ENCODE results near the gene AGAP4. TPM values are rescaled to one million over a fixed set of nuclear protein-coding genes. Genes with fewer than 3 reads are reported as not detected.
"Not testable (repeated sequence)": the region's sequence is repeated elsewhere in the genome, so short reads cannot be mapped to it uniquely, and the experiment has no call there.

AGAP4 gene
- total RNA-seq = 17.8 TPM
- polyA plus RNA-seq = 11.3 TPM

DNA sequence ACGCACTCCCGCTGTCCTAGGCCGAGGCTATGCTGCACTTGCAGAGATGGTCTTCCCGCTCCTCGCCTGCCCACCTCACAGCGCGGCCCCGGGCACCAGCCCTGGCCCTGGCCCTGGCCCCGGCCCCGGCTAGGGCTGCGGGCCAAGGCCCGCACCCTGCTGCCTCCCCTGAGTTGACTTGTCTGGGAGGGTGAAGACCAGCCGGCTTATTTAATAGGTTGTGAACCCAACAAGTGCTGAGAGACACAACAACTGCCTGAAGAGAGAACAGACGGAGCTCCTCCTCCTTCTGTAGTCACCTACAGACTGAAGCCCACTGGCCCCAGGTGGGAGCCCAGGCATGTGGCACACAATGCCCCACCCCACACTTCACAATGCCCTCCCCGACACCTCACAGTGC lies at the start of gene AGAP4:
Gene AGAP4, minus strand, starts transcription at position 101 of the 400 bp plus-strand sequence. CDS start 153 bp downstream, outside the sequence.
- WGBS = over 99% methylated on average over 9 of the region's 15 CpGs
- DNase-seq (ENCODE audit: extremely low spot score); H3K36me3 ChIP-seq (ENCODE audit: insufficient read depth); H3K27ac ChIP-seq (ENCODE audit: low read depth); H3K4me1 ChIP-seq (ENCODE audit: insufficient read depth); H3K4me3 ChIP-seq (ENCODE audit: low read depth, low read length): not testable (repeated sequence)

DNA sequence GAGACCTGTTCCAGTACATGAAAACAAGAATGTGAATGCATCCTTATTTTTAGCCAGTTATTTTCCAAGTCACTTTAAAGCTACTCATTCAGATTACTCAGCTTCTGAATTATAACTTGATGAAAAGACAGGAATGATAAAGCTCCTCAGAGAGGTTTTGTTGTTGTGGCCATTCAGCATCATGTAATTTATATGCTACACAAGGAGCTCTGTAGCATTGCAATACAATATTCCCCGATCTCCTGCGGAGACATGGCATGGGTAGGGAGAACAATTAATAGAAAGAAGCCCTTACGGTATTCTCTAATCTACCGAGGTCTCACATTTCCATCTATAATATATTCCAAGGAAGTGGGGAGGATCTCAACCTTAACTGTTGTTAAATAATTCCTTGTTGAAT lies 43.4 kb upstream of the AGAP4 start:
- not testable (repeated sequence) for H3K4me1 ChIP-seq (ENCODE audit: insufficient read depth); DNase-seq (ENCODE audit: extremely low spot score)
- WGBS = 88% methylated on average over 4 of the region's 4 CpGs

DNA sequence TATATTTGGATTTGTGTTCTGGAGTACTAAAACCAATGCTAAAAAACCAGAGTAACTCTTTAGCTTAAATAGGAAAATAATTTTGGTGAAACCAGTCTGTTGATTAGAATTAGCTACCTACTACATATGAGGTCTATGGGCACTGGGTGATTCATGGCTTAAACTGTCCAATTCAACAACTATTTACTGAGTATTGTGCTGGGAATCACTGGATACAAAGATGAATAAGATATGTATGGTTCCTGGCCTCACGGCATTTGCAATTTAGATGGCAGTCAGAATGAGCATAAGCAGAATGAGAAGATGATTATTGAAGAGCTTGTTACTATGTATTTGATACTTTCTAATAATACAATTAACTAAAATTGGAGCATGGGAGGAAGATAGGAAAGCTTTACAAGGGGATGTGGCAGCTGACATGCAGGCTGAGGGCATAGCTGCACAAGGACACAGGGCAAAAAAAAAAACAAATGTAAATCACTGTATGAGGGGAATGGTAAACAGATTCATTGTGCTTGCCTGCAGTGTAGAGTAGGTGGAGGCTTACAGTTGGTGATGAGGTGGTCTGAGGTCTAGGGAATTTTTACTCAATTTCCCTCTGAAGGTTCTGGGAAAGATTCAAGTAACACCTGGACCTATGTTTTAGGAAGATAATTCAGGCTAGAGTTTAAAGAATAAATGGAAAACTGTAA lies 42.4 kb upstream of the AGAP4 start:
- not testable (repeated sequence) for DNase-seq (ENCODE audit: extremely low spot score); H3K4me1 ChIP-seq (ENCODE audit: insufficient read depth)
- WGBS = 96% methylated on average over 1 of the region's 1 CpG

More for the DNA sequence above, 43.4 kb upstream of the AGAP4 start:
- H3K27ac ChIP-seq (ENCODE audit: low read depth); H3K4me3 ChIP-seq (ENCODE audit: low read depth, low read length); H3K36me3 ChIP-seq (ENCODE audit: insufficient read depth): not testable (repeated sequence)

DNA sequence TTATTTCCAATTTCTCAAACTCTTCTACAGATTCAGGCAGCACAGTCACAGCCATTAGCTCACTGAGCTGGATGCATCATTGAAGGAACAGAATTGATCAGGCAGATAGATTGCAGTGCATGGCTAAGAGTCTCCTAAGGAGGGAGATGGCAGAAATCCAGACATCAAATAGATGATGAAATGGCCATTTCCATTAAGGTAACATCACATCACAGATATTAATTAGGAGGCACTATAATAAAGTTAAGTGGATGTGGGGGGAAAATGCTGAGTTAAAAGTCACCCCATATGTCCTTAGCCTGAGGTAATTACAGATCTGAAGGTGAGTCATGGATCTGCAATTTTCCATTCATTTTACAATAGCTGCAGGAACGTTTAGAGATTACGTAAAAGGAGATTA lies 35.6 kb upstream of the AGAP4 start:
- not testable (repeated sequence) for DNase-seq (ENCODE audit: extremely low spot score); H3K36me3 ChIP-seq (ENCODE audit: insufficient read depth); H3K27ac ChIP-seq (ENCODE audit: low read depth); H3K4me1 ChIP-seq (ENCODE audit: insufficient read depth); H3K4me3 ChIP-seq (ENCODE audit: low read depth, low read length)
- no CpG with 5 or more reads among the region's 2 CpGs for WGBS

More for the DNA sequence above, 42.4 kb upstream of the AGAP4 start:
- not testable (repeated sequence) for H3K36me3 ChIP-seq (ENCODE audit: insufficient read depth); H3K27ac ChIP-seq (ENCODE audit: low read depth); H3K4me3 ChIP-seq (ENCODE audit: low read depth, low read length)

DNA sequence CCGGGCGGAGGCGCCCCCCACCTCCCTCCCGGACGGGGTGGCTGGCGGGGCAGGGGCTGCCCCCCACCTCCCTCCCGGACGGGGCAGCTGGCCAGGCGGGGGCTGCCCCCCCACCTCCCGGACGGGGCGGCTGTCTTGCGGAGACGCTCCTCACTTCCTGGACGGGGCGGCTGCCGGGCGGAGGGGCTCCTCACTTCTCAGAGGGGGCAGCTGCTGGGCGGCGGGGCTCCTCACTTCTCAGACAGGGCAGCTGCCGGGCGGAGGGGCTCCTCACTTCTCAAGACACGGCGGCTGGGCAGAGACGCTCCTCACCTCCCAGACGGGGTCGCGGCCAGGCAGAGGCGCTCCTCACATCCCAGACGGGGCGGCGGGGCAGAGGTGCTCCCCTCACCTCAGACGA lies 18.1 kb upstream of the AGAP4 start:
- not testable (repeated sequence) for H3K4me3 ChIP-seq (ENCODE audit: low read depth, low read length); H3K4me1 ChIP-seq (ENCODE audit: insufficient read depth); H3K27ac ChIP-seq (ENCODE audit: low read depth); DNase-seq (ENCODE audit: extremely low spot score); H3K36me3 ChIP-seq (ENCODE audit: insufficient read depth)
- WGBS = 97% methylated on average over 33 of the region's 33 CpGs

DNA sequence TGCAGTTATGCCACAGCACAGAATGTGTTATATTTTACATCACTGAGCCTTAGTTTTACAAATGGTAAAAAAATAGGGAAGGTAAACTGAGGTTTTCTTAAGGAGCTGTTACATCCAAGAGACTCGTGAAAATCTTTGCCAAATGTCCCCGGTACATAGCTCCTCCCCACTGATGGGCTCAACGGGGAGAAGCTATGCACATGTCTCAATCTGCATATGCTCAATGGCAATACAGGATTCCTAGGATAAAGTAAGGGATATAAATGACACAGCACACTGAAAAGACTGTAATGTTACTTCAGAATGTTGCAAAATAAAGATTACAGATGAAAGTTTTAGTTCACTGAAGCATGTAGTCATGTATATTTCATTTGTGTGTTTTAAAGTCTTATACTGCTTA lies 17.0 kb upstream of the AGAP4 start:
- not testable (repeated sequence) for DNase-seq (ENCODE audit: extremely low spot score); H3K36me3 ChIP-seq (ENCODE audit: insufficient read depth); H3K27ac ChIP-seq (ENCODE audit: low read depth); H3K4me1 ChIP-seq (ENCODE audit: insufficient read depth); H3K4me3 ChIP-seq (ENCODE audit: low read depth, low read length)
- 83% methylated on average over 3 of the region's 3 CpGs for WGBS

DNA sequence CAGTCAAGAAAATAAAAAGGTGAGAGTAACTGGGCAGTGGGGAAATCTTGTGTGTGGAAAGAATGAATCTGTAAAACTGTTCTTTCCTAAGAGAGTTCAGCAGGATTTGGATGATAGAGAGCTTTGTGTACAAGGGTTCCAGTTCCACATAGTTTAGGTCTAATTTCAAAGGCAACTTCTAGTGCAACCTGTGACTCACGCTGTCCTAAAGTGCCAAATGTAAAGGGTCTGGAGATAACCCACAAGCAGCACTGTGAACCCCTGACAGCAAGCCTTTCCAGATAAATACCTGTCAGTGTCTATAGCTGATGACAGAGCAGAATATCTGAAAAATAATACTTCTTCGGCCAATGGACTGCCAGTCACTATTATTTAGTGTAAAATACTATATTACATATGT lies 16.3 kb upstream of the AGAP4 start:
- 92% methylated on average over 2 of the region's 2 CpGs for WGBS
- not testable (repeated sequence) for H3K36me3 ChIP-seq (ENCODE audit: insufficient read depth)

DNA sequence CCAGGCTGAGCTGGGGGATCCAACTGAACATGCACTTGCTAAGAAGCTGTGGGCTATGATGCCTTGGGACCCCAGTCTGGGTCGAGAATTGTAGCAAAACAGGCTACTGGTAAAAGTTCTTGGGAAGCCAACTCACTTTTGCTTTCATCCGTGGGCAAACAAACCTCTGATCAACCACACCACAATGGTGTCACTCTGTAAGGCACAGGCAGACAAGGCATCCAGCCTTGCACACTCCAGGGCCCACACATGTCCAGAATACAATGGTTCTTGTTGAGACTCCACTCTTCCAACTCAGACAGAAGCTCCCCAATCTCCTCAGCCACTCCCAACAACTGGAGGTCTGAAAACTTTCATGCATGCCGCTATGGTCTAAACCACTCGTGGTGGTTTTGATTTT lies 10.6 kb upstream of the AGAP4 start:
- 96% methylated on average over 4 of the region's 4 CpGs for WGBS
- not testable (repeated sequence) for H3K36me3 ChIP-seq (ENCODE audit: insufficient read depth); DNase-seq (ENCODE audit: extremely low spot score); H3K27ac ChIP-seq (ENCODE audit: low read depth); H3K4me1 ChIP-seq (ENCODE audit: insufficient read depth); H3K4me3 ChIP-seq (ENCODE audit: low read depth, low read length)

More for the DNA sequence above, 16.3 kb upstream of the AGAP4 start:
- H3K4me1 ChIP-seq (ENCODE audit: insufficient read depth); H3K27ac ChIP-seq (ENCODE audit: low read depth); H3K4me3 ChIP-seq (ENCODE audit: low read depth, low read length); DNase-seq (ENCODE audit: extremely low spot score): not testable (repeated sequence)

DNA sequence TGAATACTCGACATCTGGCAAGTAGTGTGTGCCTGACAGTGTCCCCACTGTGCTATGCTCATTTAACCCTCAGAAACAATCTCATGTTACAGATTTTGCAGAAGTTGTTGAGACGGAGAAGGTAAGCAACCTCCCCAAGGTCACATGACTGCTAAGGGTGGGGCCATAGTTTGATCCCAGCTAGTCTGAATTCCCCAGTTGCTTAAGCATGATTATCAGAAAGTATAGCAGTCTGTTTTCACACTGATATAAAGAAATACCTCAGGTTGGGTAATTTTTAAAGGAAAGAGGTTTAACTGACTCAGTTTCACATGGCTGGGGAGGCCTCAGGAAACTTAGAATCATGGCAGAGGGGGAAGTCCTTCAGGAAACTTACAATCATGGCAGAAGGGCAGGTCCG lies 1.2 kb upstream of the AGAP4 start:
- H3K4me3 ChIP-seq (ENCODE audit: low read depth, low read length); H3K4me1 ChIP-seq (ENCODE audit: insufficient read depth); DNase-seq (ENCODE audit: extremely low spot score); H3K27ac ChIP-seq (ENCODE audit: low read depth); H3K36me3 ChIP-seq (ENCODE audit: insufficient read depth): not testable (repeated sequence)
- WGBS = 80% methylated on average over 2 of the region's 3 CpGs

DNA sequence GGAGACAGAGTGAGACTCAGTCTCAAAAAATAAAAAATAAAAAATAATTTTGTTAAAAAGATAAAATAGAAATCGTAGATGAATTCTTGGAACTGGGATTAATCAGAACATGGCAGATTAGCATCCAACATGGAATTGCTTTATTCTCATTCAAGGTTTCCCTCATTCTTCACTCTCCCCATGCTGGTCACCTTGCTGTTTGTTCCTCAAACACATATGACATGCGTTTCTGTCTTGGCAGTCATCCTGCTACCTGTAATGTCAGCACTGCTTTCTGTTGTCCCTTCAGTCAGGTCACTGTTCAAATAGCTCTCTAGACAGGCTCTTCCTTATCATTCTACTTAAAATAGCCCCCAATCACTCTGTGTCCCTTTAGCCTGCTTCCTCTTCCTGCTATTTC lies 24.4 kb downstream of the AGAP4 start:
- 73% methylated on average over 2 of the region's 2 CpGs for WGBS

DNA sequence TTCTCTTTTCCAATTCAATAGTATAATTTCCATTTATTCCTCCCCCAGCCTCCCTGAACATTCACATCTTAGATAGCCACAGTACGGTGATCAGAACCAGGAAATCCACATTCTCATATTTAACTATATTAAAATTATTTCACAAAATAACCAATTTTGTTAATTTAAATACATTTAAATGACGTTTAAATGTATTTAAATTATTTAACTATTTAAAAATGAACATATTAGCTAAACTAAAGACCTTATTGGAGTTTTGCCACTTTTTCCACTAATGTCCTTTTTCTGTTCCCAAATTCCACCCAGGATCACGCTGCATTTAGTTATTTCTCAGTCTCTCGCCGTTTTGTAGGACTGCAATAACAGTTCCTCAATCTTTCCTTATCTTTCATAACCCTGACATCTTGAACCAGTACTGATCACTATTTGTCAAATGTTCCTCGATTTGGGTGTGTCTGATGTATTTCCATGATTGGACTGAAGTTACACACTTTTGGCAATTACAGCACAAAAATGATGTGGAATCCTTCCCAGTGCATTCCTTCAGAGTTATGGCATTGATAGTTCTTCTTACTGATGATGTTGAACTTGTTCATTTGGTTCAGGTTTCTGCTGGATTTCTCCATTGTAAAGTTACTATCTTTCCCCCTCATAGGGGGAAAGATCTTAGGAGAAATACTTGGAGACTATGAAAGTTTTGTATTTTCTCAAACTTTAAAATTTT lies 27.0 kb downstream of the AGAP4 start:
- H3K4me3 ChIP-seq (ENCODE audit: low read depth, low read length); H3K27ac ChIP-seq (ENCODE audit: low read depth); H3K36me3 ChIP-seq (ENCODE audit: insufficient read depth); H3K4me1 ChIP-seq (ENCODE audit: insufficient read depth); DNase-seq (ENCODE audit: extremely low spot score): not testable (repeated sequence)
- 75% methylated on average over 6 of the region's 6 CpGs for WGBS

More for the DNA sequence above, 24.4 kb downstream of the AGAP4 start:
- not testable (repeated sequence) for H3K4me1 ChIP-seq (ENCODE audit: insufficient read depth); H3K4me3 ChIP-seq (ENCODE audit: low read depth, low read length); H3K36me3 ChIP-seq (ENCODE audit: insufficient read depth); H3K27ac ChIP-seq (ENCODE audit: low read depth); DNase-seq (ENCODE audit: extremely low spot score)

DNA sequence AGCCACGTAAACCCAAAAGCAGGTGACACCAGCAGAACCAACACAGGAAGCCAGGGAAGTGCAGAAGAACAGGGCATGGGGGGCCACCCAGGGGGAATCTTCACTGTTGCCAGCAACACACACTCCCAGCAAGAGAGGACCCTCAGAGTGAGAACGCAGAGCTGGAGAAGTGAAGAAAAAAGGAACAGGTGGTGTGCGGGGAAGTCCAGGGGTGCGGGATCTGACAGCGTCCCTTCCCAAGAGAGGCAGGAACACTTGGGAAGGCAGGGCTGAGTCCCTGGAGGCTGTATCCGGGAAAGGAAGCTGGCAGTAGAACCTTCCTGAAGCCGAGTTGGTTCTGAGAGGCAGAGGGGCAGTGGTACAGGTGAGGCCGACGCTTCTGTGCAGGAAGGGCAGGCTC lies 27.7 kb downstream of the AGAP4 start:
- Histone ChIP-seq H3K4me1 (ENCODE audit: insufficient read depth) (no peaks in the 10 kb centered on the region), H3K4me3 (ENCODE audit: low read depth, low read length) (no peak overlapping the region), H3K36me3 (ENCODE audit: insufficient read depth) (no peaks in the 10 kb centered on the region), H3K27ac (ENCODE audit: low read depth) (no peak overlapping the region)
- WGBS = 71% methylated on average over 9 of the region's 9 CpGs
- DNase-seq (ENCODE audit: extremely low spot score) = no peak

DNA sequence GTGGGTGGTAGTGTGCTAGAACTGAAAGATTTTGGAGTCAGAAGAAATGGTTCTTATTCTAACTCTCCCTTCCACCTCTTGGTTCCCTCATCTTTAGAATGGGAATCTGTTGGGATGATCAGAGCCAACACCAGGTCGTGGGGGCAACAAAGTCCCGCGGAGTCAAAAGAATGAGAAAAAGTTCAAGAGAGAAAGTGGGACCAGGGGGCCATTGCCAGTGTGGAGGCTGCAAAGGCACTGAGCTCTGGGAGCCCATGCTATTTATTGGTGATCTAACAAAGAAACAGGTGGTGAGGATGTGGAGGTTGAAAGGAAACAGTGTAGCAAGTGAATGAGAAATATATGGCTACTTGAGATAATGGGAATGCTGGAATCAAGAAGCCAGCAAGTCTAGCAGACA lies 29.4 kb downstream of the AGAP4 start:
- H3K27ac ChIP-seq (ENCODE audit: low read depth) = no peak overlapping the region
- WGBS = 90% methylated on average over 3 of the region's 3 CpGs
- H3K4me1 ChIP-seq (ENCODE audit: insufficient read depth) = no peaks in the 10 kb centered on the region
- H3K4me3 ChIP-seq (ENCODE audit: low read depth, low read length) = no peak overlapping the region
- no peak for DNase-seq (ENCODE audit: extremely low spot score)
- no peaks in the 10 kb centered on the region for H3K36me3 ChIP-seq (ENCODE audit: insufficient read depth)

DNA sequence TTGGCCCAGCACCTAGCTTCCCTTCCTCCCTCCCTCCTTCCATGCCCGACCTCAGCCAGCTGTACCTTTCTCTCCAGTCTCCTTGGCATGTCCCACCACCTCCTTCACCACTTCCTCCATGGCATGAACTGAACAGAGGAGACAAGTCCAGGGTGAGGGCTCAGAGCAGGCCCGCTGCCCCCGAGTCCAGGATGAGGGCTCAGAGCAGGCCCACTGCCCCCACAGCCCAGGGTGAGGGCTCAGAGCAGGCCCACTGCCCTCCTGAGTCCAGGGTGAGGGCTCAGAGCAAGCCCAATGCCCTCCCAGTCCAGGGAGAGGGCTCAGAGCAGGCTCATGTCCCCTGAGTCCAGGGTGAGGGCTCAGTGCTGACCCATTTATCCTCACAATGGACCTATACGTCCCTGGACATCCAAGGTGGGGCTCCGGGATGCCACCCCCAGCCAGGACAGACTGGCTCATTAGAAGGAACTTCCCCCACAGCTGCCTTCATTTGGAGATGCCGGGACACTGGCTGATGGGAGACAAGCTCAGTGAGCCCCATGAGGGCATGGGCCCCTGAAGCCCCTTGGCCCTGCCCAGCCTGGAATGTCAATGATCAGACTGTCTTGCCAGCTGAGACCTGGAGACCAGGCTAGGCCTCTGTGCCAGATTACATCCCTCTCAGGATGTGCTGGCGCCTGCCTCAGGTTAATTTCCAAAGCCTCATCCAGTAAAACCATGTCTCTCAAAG lies 30.0 kb downstream of the AGAP4 start:
- no peak for DNase-seq (ENCODE audit: extremely low spot score)
- Histone ChIP-seq H3K27ac (ENCODE audit: low read depth) (no peak overlapping the region), H3K4me3 (ENCODE audit: low read depth, low read length) (no peak overlapping the region), H3K36me3 (ENCODE audit: insufficient read depth) (no peaks in the 10 kb centered on the region), H3K4me1 (ENCODE audit: insufficient read depth) (no peaks in the 10 kb centered on the region)
- 93% methylated on average over 7 of the region's 7 CpGs for whole genome bisulfite sequencing
